Skeletal muscle tissue (tissue), 5 donors: ENCODE measurements around the gene WAC. TPM values are rescaled to one million over a fixed set of nuclear protein-coding genes. Genes with fewer than 3 reads are reported as not detected.
A peak's percentile ranks its signal among the peaks of the same experiment; 100 is the strongest.

Experiments
- H3K27ac ChIP-seq: one replicate; pipeline ENCODE4 v1.7.0; 2013; ENCODE audit warnings: mild to moderate bottlenecking, low read depth, low read length, inconsistent platforms
- H3K27me3 ChIP-seq, 3 donors: one replicate each; pipeline ENCODE4 v1.7.0; 2013; ENCODE audit warnings: low read length in 3 of 3; ENCODE audit not compliant: control insufficient read depth in 3 of 3, insufficient read depth in 3 of 3
- H3K36me3 ChIP-seq, 3 donors: one replicate each; pipeline ENCODE4 v1.7.0; 2013; ENCODE audit warnings: low read length in 3 of 3; ENCODE audit not compliant: control insufficient read depth in 3 of 3, insufficient read depth in 3 of 3
- H3K4me1 ChIP-seq, 3 donors: one replicate each; pipeline ENCODE4 v1.7.0; 2013; ENCODE audit warnings: low read length in 3 of 3, mild to moderate bottlenecking in 3 of 3; ENCODE audit not compliant: control insufficient read depth in 3 of 3, insufficient read depth in 3 of 3
- H3K4me3 ChIP-seq, 3 donors: one replicate each; pipeline ENCODE4 v1.7.0; 2013; ENCODE audit warnings: low read length in 3 of 3
- H3K9ac ChIP-seq, 3 donors: one replicate each; pipeline ENCODE4 v1.7.0; 2013; ENCODE audit warnings: low read length in 3 of 3, mild to moderate bottlenecking in 3 of 3, moderate library complexity in 2 of 3, low read depth in 1 of 3
- H3K9me3 ChIP-seq, 3 donors: one replicate each; pipeline ENCODE4 v1.7.0; 2013; ENCODE audit warnings: low read length in 3 of 3; ENCODE audit not compliant: control insufficient read depth in 3 of 3
- small RNA-seq: library from RNA; depleted of rRNA; stranded (forward); fragments of <200 nt; gene quantifications from one replicate; pipeline ENCODE3, GENCODE V24; 2014
- total RNA-seq: library from RNA; depleted of rRNA; stranded (reverse); fragments of >200 nt; gene quantifications from one replicate; pipeline ENCODE4 v1.2.3, GENCODE V29; 2014
- donor health status: Osteomylitis.

The WAC gene
- total RNA-seq, 1 donor from 2014 or later = 78.3 TPM

- H3K9me3 ChIP-seq = no peaks in the 10 kb centered on the region
- peaks cover 4 to 9% (median 5%) of the 10 kb centered on the region in 3 donors for H3K4me1 ChIP-seq
- H3K9ac ChIP-seq = peak overlapping the region in 2 of 3 donors; percentile 45 to 47
- no peak overlapping the region for H3K27ac ChIP-seq
- H3K4me3 ChIP-seq = peak overlapping the region; percentile 54 to 75 (median 62)
- H3K27me3 ChIP-seq = peaks cover 20 to 37% (median 29%) of the 10 kb centered on the region in 3 donors
- H3K36me3 ChIP-seq = no peaks in the 10 kb centered on the region
Measured at GRCh38 chr10:28668363-28669226, 135.7 kb downstream of the WAC start.

GRCh38 chr10:28669227-28670173 is 136.6 kb downstream of the WAC start:
- H3K9ac ChIP-seq = peak overlapping the region in 1 of 3 donors; percentile 47

More at GRCh38 chr10:28669227-28670173, 136.6 kb downstream of the WAC start:
- H3K27me3 ChIP-seq = peaks cover 20 to 37% (median 29%) of the 10 kb centered on the region in 3 donors
- no peak overlapping the region for H3K27ac ChIP-seq
- peaks cover 4 to 9% (median 5%) of the 10 kb centered on the region in 3 donors for H3K4me1 ChIP-seq
- H3K4me3 ChIP-seq = peak overlapping the region; percentile 54 to 75 (median 54)
- H3K9me3 ChIP-seq = no peaks in the 10 kb centered on the region
- H3K36me3 ChIP-seq = no peaks in the 10 kb centered on the region

Small RNA genes lying within 50 kb of the gene (small RNA-seq; reads per million reads assigned to genes)
- gene RNU4ATAC6P (not detected), gene RNU6-1067P (not detected)

Other genes with a start within 250 kb of the WAC start
- 5.7 TPM for gene MPP7, start 230.1 kb upstream of the WAC start, total RNA-seq
- 4.2 TPM for gene BAMBI, start 144.4 kb downstream of the WAC start, total RNA-seq